GM23248 (cell line): ENCODE data around the gene ZNF212.

Experiments
- EZH2 ChIP-seq: fragments of 200-600 bp; sonication (generic); IDR thresholded peaks from 2 replicates; pipeline ENCODE4 v1.6.1; 2018; ENCODE audit warnings: antibody characterized with exemption, mild to moderate bottlenecking; ENCODE audit not compliant: insufficient read depth, poor library complexity, severe bottlenecking
- EZH2phosphoT487 ChIP-seq: fragments of 200-600 bp; sonication (generic); IDR thresholded peaks from 2 replicates; pipeline ENCODE4 v1.6.1; 2018; ENCODE audit warnings: antibody characterized with exemption, moderate library complexity, mild to moderate bottlenecking, low read depth; ENCODE audit not compliant: insufficient read depth

- no peak for TF ChIP-seq EZH2phosphoT487
- TF ChIP-seq EZH2: no peak
These were observed 53.9 kb downstream of the ZNF212 start for GRCh38 chr7:149293338-149293737.
